Calu3 (cell line): ENCODE results near the gene CMTM6. TPM values are rescaled to one million over a fixed set of nuclear protein-coding genes. Genes with fewer than 3 reads are reported as not detected.

Experiments used
- Bru-seq: library from RNA; stranded (reverse); fragments of 400-500 nt; gene quantifications from one replicate; lab custom pipeline; 2021; lab: Mats Ljungman, UMichigan
- BruChase-seq, 2 experiments: library from RNA; stranded (reverse); fragments of 400-500 nt; gene quantifications; one replicate each; lab custom pipeline; 2021; lab: Mats Ljungman, UMichigan
- BruUV-seq: library from RNA; stranded (reverse); fragments of 400-500 nt; replicated peaks from 2 replicates; lab custom pipeline; 2021; lab: Mats Ljungman, UMichigan
- CTCF ChIA-PET: fragments of 300-600 bp; sonication (Branson Sonifier 250); formaldehyde crosslinking; loops from one replicate; lab custom pipeline; 2022; ENCODE audit warnings: antibody characterized with exemption; lab: Charles Lee
- DNase-seq: peaks from one replicate; pipeline ENCODE4 v3.0.0; 2022
- H3K27ac Mint-ChIP-seq: one replicate; pipeline ENCODE4 v1.8.0; 2022; ENCODE audit warnings: mixed read lengths; ENCODE audit not compliant: unreplicated experiment
- H3K27me3 Mint-ChIP-seq: one replicate; pipeline ENCODE4 v1.8.0; 2022; ENCODE audit warnings: mixed read lengths; ENCODE audit not compliant: unreplicated experiment
- H3K36me3 Mint-ChIP-seq: one replicate; pipeline ENCODE4 v1.8.0; 2022; ENCODE audit warnings: mild to moderate bottlenecking, moderate library complexity, mixed read lengths; ENCODE audit not compliant: insufficient read depth, unreplicated experiment
- H3K4me1 Mint-ChIP-seq: one replicate; pipeline ENCODE4 v1.8.0; 2022; ENCODE audit warnings: mild to moderate bottlenecking, low read depth, mixed read lengths; ENCODE audit not compliant: unreplicated experiment
- H3K4me3 Mint-ChIP-seq: one replicate; pipeline ENCODE4 v1.8.0; 2022; ENCODE audit warnings: mild to moderate bottlenecking, low read depth, moderate library complexity, mixed read lengths; ENCODE audit not compliant: unreplicated experiment
- H3K9me3 Mint-ChIP-seq: one replicate; pipeline ENCODE4 v1.8.0; 2022; ENCODE audit warnings: low read depth, mixed read lengths; ENCODE audit not compliant: unreplicated experiment
- CTCF ChIP-seq: fragments of 200-600 bp; IDR thresholded peaks from one replicate; pipeline ENCODE4 v1.8.0; 2022; ENCODE audit warnings: antibody characterized with exemption; ENCODE audit not compliant: unreplicated experiment
- intact Hi-C: fragments of 100-400 bp; cut with micrococcal nuclease; formaldehyde crosslinking; loops from one replicate; pipeline ENCODE4 v1.10.0; 2022; ENCODE audit not compliant: unreplicated experiment
- long read RNA-seq: library from polyadenylated mRNA; stranded (forward); transcript quantifications from one replicate; pipeline ENCODE4 v2.0.0, GENCODE V29; 2022
- total RNA-seq: library from RNA; stranded (reverse); gene quantifications from 2 replicates; pipeline ENCODE4 v1.2.3, GENCODE V29; 2022

The CMTM6 gene
- total RNA-seq: 89.8 and 107 TPM in 2 replicates
- Bru-seq, nascent RNA: percentile 88 among the genes with signal in this experiment
- percentile 97 among the genes with signal in this experiment for BruChase-seq, experiment 1, labeled RNA remaining after a 6-hour chase
- percentile 93 among the genes with signal in this experiment for BruChase-seq, experiment 2, labeled RNA remaining after a 2-hour chase
- long read RNA-seq, transcript CMTM6-201 (4 exons, 3,863 nt): major isoform, 326 of 356 reads
- long read RNA-seq, partial matches to known transcripts: 4 of 356 reads
- long read RNA-seq, other reads (novel, unspliced or antisense): 26 of 356 reads

GRCh38 chr3:32502118-32502945, at the start of gene CMTM6:
Gene CMTM6 (minus strand): TSS chr3:32502852. CDS start chr3:32502745, 107 bp downstream.
- Mint-ChIP-seq H3K27ac (peak within 1 kb of the TSS; percentile 80), H3K27me3 (no peaks in the 10 kb centered on the region), H3K9me3 (no peaks in the 10 kb centered on the region), H3K4me3 (peak within 1 kb of the TSS; percentile 92), H3K4me1 (peaks cover 17% of the 10 kb centered on the region), H3K36me3 (peaks cover 26% of the 10 kb centered on the region)
- intact Hi-C loops: no loop called here
- no TSS peak for BruUV-seq
- TF ChIP-seq CTCF: no peak
- DNase-seq: peak; percentile 79
- CTCF ChIA-PET: no interaction called here

GRCh38 chr3:32552013-32552412, 49.4 kb upstream of the CMTM6 start:
- CTCF ChIA-PET: no interaction called here
- intact Hi-C loops: no loop called here
- no peaks in the 10 kb centered on the region for H3K27me3 Mint-ChIP-seq

GRCh38 chr3:32551496-32551895, 48.8 kb upstream of the CMTM6 start:
- Mint-ChIP-seq H3K36me3 (no peaks in the 10 kb centered on the region), H3K9me3 (no peaks in the 10 kb centered on the region), H3K4me1 (peaks cover 23% of the 10 kb centered on the region), H3K27ac (no peak overlapping the region), H3K4me3 (no peak overlapping the region), H3K27me3 (no peaks in the 10 kb centered on the region)
- DNase-seq: no peak
- CTCF ChIA-PET: no interaction called here
- no peak for TF ChIP-seq CTCF
- intact Hi-C loops: no loop called here
- no TSS peak for BruUV-seq

More at GRCh38 chr3:32552013-32552412, 49.4 kb upstream of the CMTM6 start:
- Mint-ChIP-seq H3K27ac (no peak overlapping the region), H3K9me3 (no peaks in the 10 kb centered on the region), H3K4me1 (peaks cover 19% of the 10 kb centered on the region), H3K36me3 (no peaks in the 10 kb centered on the region), H3K4me3 (no peak overlapping the region)
- no peak for TF ChIP-seq CTCF
- DNase-seq: no peak
- no TSS peak for BruUV-seq

- no peak overlapping the region for H3K27ac Mint-ChIP-seq
- DNase-seq: no peak
- no peaks in the 10 kb centered on the region for H3K27me3 Mint-ChIP-seq
- no TSS peak for BruUV-seq
- CTCF ChIA-PET: interaction anchor here (0.6 kb wide), 1 partner anchor 678 kb away, joined by 3 read pairs; no protein-coding TSS in a partner anchor
- H3K4me1 Mint-ChIP-seq: peaks cover 27% of the 10 kb centered on the region
- H3K4me3 Mint-ChIP-seq: no peak overlapping the region
- H3K36me3 Mint-ChIP-seq: no peaks in the 10 kb centered on the region
- intact Hi-C loops: no loop called here
- no peak for TF ChIP-seq CTCF
- no peaks in the 10 kb centered on the region for H3K9me3 Mint-ChIP-seq
Measured at GRCh38 chr3:32551087-32551486, 48.4 kb upstream of the CMTM6 start.
